Right lobe of liver (tissue), 6 donors: ENCODE data around the gene FMN1. TPM values are rescaled to one million over a fixed set of nuclear protein-coding genes. Genes with fewer than 3 reads are reported as not detected.

Experiments used
- ATAC-seq, 4 donors: fragments of 200-7000 bp; cut with Tn5 transposase; one replicate each; pipeline ENCODE4 v1.9.1; 2020; ENCODE audit warnings: mild to moderate bottlenecking in 4 of 4, moderate library complexity in 4 of 4
- DNase-seq, 3 donors: peaks; one replicate each; pipeline ENCODE4 v3.0.0-alpha.2; 2020
- H3K27ac ChIP-seq, 3 donors: fragments of 200-600 bp; one replicate each; pipeline ENCODE4 v1.8.0; 2022
- H3K27me3 ChIP-seq, 2 donors: fragments of 200-600 bp; one replicate each; pipeline ENCODE4 v1.8.0; 2022
- H3K36me3 ChIP-seq, 4 donors: fragments of 200-600 bp; sonication (generic) in 1 of 4; one replicate each; pipeline versions ENCODE4 v1.5.1 to v1.8.0; 2017 to 2022; ENCODE audit warnings: control low read depth in 1 of 4
- H3K4me1 ChIP-seq, 4 donors: fragments of 200-600 bp; sonication (generic) in 1 of 4; one replicate each; pipeline versions ENCODE4 v1.5.1 to v1.8.0; 2017 to 2022; ENCODE audit warnings: control low read depth in 1 of 4
- H3K4me3 ChIP-seq, 3 donors: fragments of 200-600 bp; one replicate each; pipeline ENCODE4 v1.8.0; 2022
- H3K9me3 ChIP-seq, 4 donors: fragments of 200-600 bp; sonication (generic) in 1 of 4; one replicate each; pipeline versions ENCODE4 v1.5.1 to v1.8.0; 2017 to 2022; ENCODE audit warnings: control low read depth in 1 of 4
- POLR2A ChIP-seq: fragments of 450-650 bp; IDR thresholded peaks from one replicate; pipeline ENCODE4 v1.6.1; 2017; ENCODE audit warnings: antibody characterized with exemption, mild to moderate bottlenecking
- WGBS: methylation state at CpG from one replicate; pipeline ENCODE4 v1.1.6; 2018; ENCODE audit warnings: low coverage, low lambda C conversion rate; ENCODE audit not compliant: insufficient coverage; ENCODE audit errors: missing lambda C conversion rate; 5-methylcytosine and 5-hydroxymethylcytosine counted together
- intact Hi-C, 2 donors: fragments of 100-400 bp; cut with DNase I; formaldehyde crosslinking; loops; one replicate each; pipeline versions ENCODE4 v1.11.2 to v1.14.1; 2022
- total RNA-seq, 6 experiments: library from RNA; depleted of rRNA in 2 of 6; stranded (reverse); fragments of >200 nt in 2 of 6; fragmentation: NEBNext Ultra II Directional in 3 of 6; extraction: Animal tissue kit (Norgen Biotek cat#: 25700) in 3 of 6; gene quantifications; one replicate each; pipeline versions ENCODE4 v1.1.0 to v1.2.4, GENCODE V29; 2016 to 2023
- TF ChIP-seq, protein P1 (sequence below), 4 donors: fragments of 200-600 bp in 3 of 4; fragments of 450-650 bp in 1 of 4; IDR thresholded peaks; one replicate each; pipeline versions ENCODE4 v1.5.1 to v1.8.0; 2016 to 2022; ENCODE audit warnings: antibody characterized with exemption in 4 of 4, mild to moderate bottlenecking in 2 of 4
- donor health status: DM: no; HTN: yes; CAD: no.
- donor health status: DM: no; HTN: no; CAD: no.
- donor health status: DM: no; HTN: no; CAD: no.
- donor health status: DM: no; HTN: yes; CAD: no.
- donor health status: DM: no; HTN: yes; CAD: no.

Gene FMN1
- total RNA-seq, 6 experiments from 2014 or later: 1.1 to 6.8 (median 3.1) TPM

DNA sequence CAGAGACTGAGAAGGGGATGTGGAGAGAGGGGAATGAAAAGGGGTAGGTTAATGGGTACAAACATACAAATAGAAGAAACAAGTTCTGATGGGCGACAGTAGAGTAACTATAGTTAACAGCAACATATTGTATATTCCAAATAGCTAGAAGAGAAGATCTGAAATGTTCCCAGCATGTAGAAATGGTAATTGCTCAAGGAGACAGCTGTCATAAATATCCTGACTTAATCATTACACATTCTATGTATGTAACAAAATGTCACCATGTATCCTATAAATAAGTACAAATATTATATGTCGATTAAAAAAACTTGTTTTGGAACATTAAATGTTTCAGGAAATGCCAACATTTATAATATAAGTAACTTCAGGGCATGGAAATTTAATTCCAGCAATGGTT lies 23.3 kb downstream of the FMN1 start:
- Histone ChIP-seq H3K27ac (no peak overlapping the region), H3K9me3 (no peaks in the 10 kb centered on the region), H3K36me3 (no peaks in the 10 kb centered on the region), H3K4me3 (no peak overlapping the region), H3K27me3 (no peaks in the 10 kb centered on the region), H3K4me1 (no peaks in the 10 kb centered on the region)
- TF ChIP-seq, protein P1, sequence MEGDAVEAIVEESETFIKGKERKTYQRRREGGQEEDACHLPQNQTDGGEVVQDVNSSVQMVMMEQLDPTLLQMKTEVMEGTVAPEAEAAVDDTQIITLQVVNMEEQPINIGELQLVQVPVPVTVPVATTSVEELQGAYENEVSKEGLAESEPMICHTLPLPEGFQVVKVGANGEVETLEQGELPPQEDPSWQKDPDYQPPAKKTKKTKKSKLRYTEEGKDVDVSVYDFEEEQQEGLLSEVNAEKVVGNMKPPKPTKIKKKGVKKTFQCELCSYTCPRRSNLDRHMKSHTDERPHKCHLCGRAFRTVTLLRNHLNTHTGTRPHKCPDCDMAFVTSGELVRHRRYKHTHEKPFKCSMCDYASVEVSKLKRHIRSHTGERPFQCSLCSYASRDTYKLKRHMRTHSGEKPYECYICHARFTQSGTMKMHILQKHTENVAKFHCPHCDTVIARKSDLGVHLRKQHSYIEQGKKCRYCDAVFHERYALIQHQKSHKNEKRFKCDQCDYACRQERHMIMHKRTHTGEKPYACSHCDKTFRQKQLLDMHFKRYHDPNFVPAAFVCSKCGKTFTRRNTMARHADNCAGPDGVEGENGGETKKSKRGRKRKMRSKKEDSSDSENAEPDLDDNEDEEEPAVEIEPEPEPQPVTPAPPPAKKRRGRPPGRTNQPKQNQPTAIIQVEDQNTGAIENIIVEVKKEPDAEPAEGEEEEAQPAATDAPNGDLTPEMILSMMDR (IDR thresholded peaks at IDR 0.05): no peak
- no peak for TF ChIP-seq POLR2A
- intact Hi-C loops: no loop called here
- no peak for DNase-seq
- no peak for ATAC-seq
- 41% methylated on average over 2 of the region's 2 CpGs for WGBS

DNA sequence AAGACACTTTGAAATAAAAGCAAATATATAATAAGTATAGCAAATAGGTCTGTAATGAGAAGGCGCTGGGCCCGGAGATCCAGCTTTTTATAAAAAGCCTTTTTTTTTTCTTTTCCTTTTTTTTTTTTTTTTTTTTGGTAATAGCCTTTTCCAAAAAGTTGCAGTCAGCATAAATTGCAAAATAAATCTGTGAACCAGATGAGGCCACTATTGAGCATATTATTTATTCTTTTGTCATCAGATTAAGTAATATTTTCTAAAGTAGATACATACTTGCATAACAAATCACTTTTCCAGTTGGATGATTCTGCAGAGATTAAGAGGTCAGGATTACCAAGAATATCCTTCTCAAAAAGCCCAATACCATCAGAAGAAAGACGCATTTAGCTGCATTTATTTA lies 24.9 kb downstream of the FMN1 start:
- no peaks in the 10 kb centered on the region for H3K9me3 ChIP-seq
- no peak overlapping the region for H3K27ac ChIP-seq
- H3K4me1 ChIP-seq: no peaks in the 10 kb centered on the region
- WGBS: 54% methylated on average over 3 of the region's 3 CpGs
- TF ChIP-seq, protein P1 (IDR thresholded peaks at IDR 0.05): no peak
- TF ChIP-seq POLR2A: no peak
- H3K27me3 ChIP-seq: no peaks in the 10 kb centered on the region
- no peaks in the 10 kb centered on the region for H3K36me3 ChIP-seq
- no peak for DNase-seq
- no peak for ATAC-seq
- intact Hi-C loops: no loop called here
- no peak overlapping the region for H3K4me3 ChIP-seq

DNA sequence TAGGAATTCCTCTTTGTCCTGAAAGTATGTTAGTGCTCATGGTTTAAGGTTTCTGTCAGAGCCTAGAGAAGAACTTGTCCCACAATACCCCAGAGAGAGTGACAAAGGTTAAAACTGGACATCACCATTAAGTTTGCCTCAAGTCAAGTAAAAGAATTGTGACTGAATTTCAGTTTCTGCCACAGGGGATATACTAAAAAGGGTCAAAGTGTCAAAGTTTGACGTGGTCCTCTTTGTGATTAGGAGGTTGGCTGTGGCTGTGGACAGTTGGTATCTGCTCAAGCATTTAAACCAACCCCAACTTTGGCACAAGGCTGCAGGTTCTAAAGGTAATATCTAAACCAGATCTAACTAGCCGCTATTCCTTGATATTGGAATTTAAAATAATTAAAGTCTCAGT lies 26.1 kb downstream of the FMN1 start:
- Histone ChIP-seq H3K4me1 (no peaks in the 10 kb centered on the region), H3K27ac (no peak overlapping the region), H3K4me3 (no peak overlapping the region), H3K36me3 (no peaks in the 10 kb centered on the region), H3K9me3 (no peaks in the 10 kb centered on the region), H3K27me3 (no peaks in the 10 kb centered on the region)
- DNase-seq (no peak), ATAC-seq (no peak)
- 50% methylated on average over 2 of the region's 2 CpGs for WGBS
- intact Hi-C loops: no loop called here
- TF ChIP-seq, protein P1 (IDR thresholded peaks at IDR 0.05): no peak
- no peak for TF ChIP-seq POLR2A

DNA sequence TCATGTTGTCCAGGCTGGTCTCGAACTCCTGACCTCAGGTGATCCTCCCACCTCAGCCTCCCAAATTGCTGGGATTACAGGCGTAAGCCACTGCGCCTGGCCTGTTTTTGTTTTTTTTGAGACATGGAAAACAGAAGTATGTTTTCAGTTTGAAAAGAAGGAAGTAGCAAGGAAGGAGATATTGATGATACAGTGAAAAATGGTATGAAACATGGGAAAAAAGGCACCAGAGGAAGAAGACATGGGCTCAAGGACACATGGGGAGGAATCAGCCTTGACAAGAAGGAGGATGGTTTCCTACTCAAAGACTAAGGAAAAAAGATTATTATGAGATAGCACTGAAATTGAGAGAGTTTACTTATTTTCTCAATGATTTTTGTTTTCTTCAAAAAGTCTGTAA lies 30.7 kb downstream of the FMN1 start:
- ATAC-seq (no peak), DNase-seq (no peak)
- TF ChIP-seq, protein P1 (IDR thresholded peaks at IDR 0.05): no peak
- TF ChIP-seq POLR2A: no peak
- Histone ChIP-seq H3K9me3 (no peaks in the 10 kb centered on the region), H3K4me3 (no peak overlapping the region), H3K36me3 (no peaks in the 10 kb centered on the region), H3K27me3 (no peaks in the 10 kb centered on the region), H3K4me1 (no peaks in the 10 kb centered on the region), H3K27ac (no peak overlapping the region)
- intact Hi-C loops: no loop called here
- 78% methylated on average over 3 of the region's 3 CpGs for WGBS

DNA sequence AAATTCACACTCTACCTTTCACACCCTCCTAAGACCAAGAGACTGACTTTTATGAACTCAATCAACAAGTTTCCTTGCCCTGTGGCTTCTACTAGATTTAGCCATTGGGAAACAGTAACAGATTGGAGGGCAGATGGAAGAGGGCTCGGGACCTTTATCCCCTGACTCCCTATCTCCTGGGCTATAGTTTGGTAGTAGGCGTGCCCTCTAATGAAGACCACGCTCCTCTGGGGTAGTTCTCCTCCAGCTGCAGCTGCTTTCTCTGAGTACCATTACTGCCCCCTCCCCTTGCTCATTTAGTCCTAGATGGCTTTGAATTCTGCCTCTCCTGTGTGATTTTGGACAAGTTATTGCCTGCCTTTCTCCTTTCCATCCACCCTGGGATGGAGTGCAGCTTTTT lies 33.3 kb downstream of the FMN1 start:
- TF ChIP-seq, protein P1 (IDR thresholded peaks at IDR 0.05): no peak
- TF ChIP-seq POLR2A: no peak
- DNase-seq (no peak), ATAC-seq (no peak)
- Histone ChIP-seq H3K9me3 (no peaks in the 10 kb centered on the region), H3K27me3 (no peaks in the 10 kb centered on the region), H3K4me1 (no peaks in the 10 kb centered on the region), H3K27ac (no peak overlapping the region), H3K36me3 (no peaks in the 10 kb centered on the region), H3K4me3 (no peak overlapping the region)
- intact Hi-C loops: no loop called here
- 89% methylated on average over 3 of the region's 3 CpGs for WGBS
